Peyer's patch (tissue), 4 donors: Measurements from ENCODE around the gene AP5S1. TPM values are rescaled to one million over a fixed set of nuclear protein-coding genes. Genes with fewer than 3 reads are reported as not detected.

ENCODE experiments used
- DNase-seq, 3 donors: peaks; one replicate each; pipeline ENCODE4 v3.0.0-alpha.2; 2017 to 2019
- H3K27ac ChIP-seq, 4 donors: fragments of 200-600 bp; sonication (generic); one replicate each; pipeline ENCODE4 v1.5.1; 2016 to 2019
- H3K27me3 ChIP-seq, 2 donors: fragments of 200-600 bp; sonication (generic); one replicate each; pipeline ENCODE4 v1.5.1; 2019
- H3K36me3 ChIP-seq, 3 donors: fragments of 200-600 bp; sonication (generic); one replicate each; pipeline ENCODE4 v1.5.1; 2016 to 2019
- H3K4me1 ChIP-seq, 4 donors: fragments of 200-600 bp; sonication (generic); one replicate each; pipeline ENCODE4 v1.5.1; 2016 to 2019
- H3K4me3 ChIP-seq, 4 donors: fragments of 200-600 bp; sonication (generic); 1 replicate in 3 of 4; 2 replicates in 1 of 4; pipeline ENCODE4 v1.5.1; 2016 to 2019; ENCODE audit warnings: mild to moderate bottlenecking in 1 of 4
- H3K9me3 ChIP-seq, 4 donors: fragments of 200-600 bp; sonication (generic); one replicate each; pipeline ENCODE4 v1.5.1; 2016 to 2019; ENCODE audit warnings: mild to moderate bottlenecking in 1 of 4
- CTCF ChIP-seq, 6 experiments: fragments of 450-650 bp in 4 of 6; fragments of 200-600 bp in 2 of 6; sonication (generic) in 1 of 6; IDR thresholded peaks; one replicate each; pipeline ENCODE4 v1.5.1; 2017 to 2019; ENCODE audit warnings: antibody characterized with exemption in 6 of 6, mild to moderate bottlenecking in 3 of 6, moderate library complexity in 1 of 6
- POLR2A ChIP-seq, 2 donors: fragments of 450-650 bp; IDR thresholded peaks; one replicate each; pipeline ENCODE4 v1.5.1; 2017; ENCODE audit warnings: antibody characterized with exemption in 2 of 2, mild to moderate bottlenecking in 2 of 2, moderate library complexity in 2 of 2
- total RNA-seq, 4 donors: library from RNA; depleted of rRNA; stranded (reverse); fragments of >200 nt; gene quantifications; one replicate each; pipeline ENCODE4 v1.1.0, GENCODE V29; 2016

Gene AP5S1
- total RNA-seq, 4 donors from 2014 or later = 11.6 to 26.4 (median 22.5) TPM

- H3K36me3 ChIP-seq = peaks cover 0 to 32% (median 0%) of the 10 kb centered on the region in 3 donors
- no peak overlapping the region for H3K27ac ChIP-seq
- H3K4me1 ChIP-seq = no peaks in the 10 kb centered on the region
- no peak for DNase-seq
- H3K27me3 ChIP-seq = no peaks in the 10 kb centered on the region
- TF ChIP-seq POLR2A (IDR thresholded peaks at IDR 0.05) = no peak
- TF ChIP-seq CTCF (IDR thresholded peaks at IDR 0.05) = no peak
- H3K9me3 ChIP-seq = no peaks in the 10 kb centered on the region
- H3K4me3 ChIP-seq = no peak overlapping the region
These were observed 56.3 kb downstream of the AP5S1 start for GRCh38 chr20:3876676-3877075.

Other genes with a start within 250 kb of the AP5S1 start
- not detected for gene GFRA4, start 157.1 kb upstream of the AP5S1 start, total RNA-seq
- 100 to 1,000 TPM in 1 of 4 donors, 10 to 100 TPM in 2, 1 to 10 TPM in 1; 5.6 to 175 (median 23.3) TPM for gene ADAM33, start 138.5 kb upstream of the AP5S1 start, total RNA-seq
- gene SIGLEC1, start 107.9 kb upstream of the AP5S1 start, total RNA-seq = 10 to 100 TPM in 2 of 4 donors, 1 to 10 TPM in 2; 2.3 to 10.7 (median 7.8) TPM
- gene HSPA12B, start 87.9 kb upstream of the AP5S1 start, total RNA-seq = 1 to 10 TPM; 1.2 to 4.3 (median 2.3) TPM
- gene ADISSP, start 52.8 kb upstream of the AP5S1 start, total RNA-seq = 10 to 100 TPM in 2 of 4 donors, 1 to 10 TPM in 2; 7.4 to 13.2 (median 10.2) TPM
- not detected for gene SPEF1, start 39.1 kb upstream of the AP5S1 start, total RNA-seq
- gene CENPB, start 33.8 kb upstream of the AP5S1 start, total RNA-seq = 10 to 100 TPM; 39.8 to 61.9 (median 47.0) TPM
- 100 to 1,000 TPM in 1 of 4 donors, 10 to 100 TPM in 3; 14.2 to 202 (median 34.1) TPM for gene CDC25B, start 24.2 kb upstream of the AP5S1 start, total RNA-seq
- gene MAVS, start 26.3 kb downstream of the AP5S1 start, total RNA-seq = 10 to 100 TPM; 39.6 to 94.4 (median 69.7) TPM
- gene PANK2, start 68.8 kb downstream of the AP5S1 start, total RNA-seq = 10 to 100 TPM; 17.9 to 53.6 (median 43.2) TPM
- gene RNF24, start 195.0 kb downstream of the AP5S1 start, total RNA-seq = 1 to 10 TPM; 4.5 to 6.0 (median 5.7) TPM